ENCODE results near the gene A2M.

GRCh38 chr12:9047105-9047504 lies 68.6 kb downstream of the A2M start:
- TF ChIP-seq CTCF (IDR thresholded peaks at IDR 0.05; ENCODE audit: insufficient read depth, low read length, poor library complexity, severe bottlenecking) = no peak
- no peak for TF ChIP-seq EZH2phosphoT487 (conservative IDR thresholded peaks at IDR 0.05; ENCODE audit: low read length)

Measured in SU-DHL-6 (cell line).